SK-MEL-5 (cell line): Measurements from ENCODE around the gene RAB43. TPM values are rescaled to one million over a fixed set of nuclear protein-coding genes. Genes with fewer than 3 reads are reported as not detected.
A peak's percentile ranks its signal among the peaks of the same experiment; 100 is the strongest.
"Not testable (repeated sequence)": the region's sequence is repeated elsewhere in the genome, so short reads cannot be mapped to it uniquely, and the experiment has no call there.

Experiments
- DNase-seq: peaks from one replicate; pipeline ENCODE4 v3.0.0-alpha.2; 2016; ENCODE audit warnings: low read depth, low spot score
- in situ Hi-C: cut with HindIII; loops from 2 replicates; pipeline ENCODE4 v1.10.0; 2016; ENCODE audit warnings: low sequenced_read_pairs, high pct_unique_total_duplicates, low pct_unique_long_range_greater_than_20kb
- total RNA-seq: library from RNA; depleted of rRNA; stranded (reverse); fragments of >200 nt; shearing (Covaris generic); gene quantifications from 2 replicates; pipeline ENCODE4 v1.2.3, GENCODE V29; 2014

RAB43 gene
- total RNA-seq, 1 experiment from 2014 or later: 12.7 TPM

GRCh38 chr3:129106320-129106719, 15.3 kb downstream of the RAB43 start:
- no peak for DNase-seq
- in situ Hi-C loops: no loop called here

GRCh38 chr3:129105862-129106261, 15.7 kb downstream of the RAB43 start:
- no peak for DNase-seq
- in situ Hi-C loops: no loop called here

- DNase-seq: no peak
- in situ Hi-C loops: no loop called here
Measured at GRCh38 chr3:129104498-129105079, 17.0 kb downstream of the RAB43 start.

- no peak for DNase-seq
- in situ Hi-C loops: no loop called here
Measured at GRCh38 chr3:129104051-129104450, 17.6 kb downstream of the RAB43 start.

- in situ Hi-C loops: no loop called here
- no peak for DNase-seq
Measured at GRCh38 chr3:129103296-129103695, 18.3 kb downstream of the RAB43 start.

- in situ Hi-C loops: no loop called here
- DNase-seq: no peak
Measured at GRCh38 chr3:129101370-129102138, 20.1 kb downstream of the RAB43 start.

- no peak for DNase-seq
- in situ Hi-C loops: no loop called here
Measured at GRCh38 chr3:129100274-129100673, 21.3 kb downstream of the RAB43 start.

GRCh38 chr3:129095285-129095684, 26.3 kb downstream of the RAB43 start:
- no peak for DNase-seq
- in situ Hi-C loops: no loop called here

- in situ Hi-C loops, DNase-seq: not testable (repeated sequence)
Measured at GRCh38 chr3:129088312-129088711, 33.3 kb downstream of the RAB43 start.

GRCh38 chr3:129087904-129088303, 33.7 kb downstream of the RAB43 start:
- in situ Hi-C loops: not testable (repeated sequence)
- DNase-seq: peak; percentile 66

- in situ Hi-C loops: no loop called here
- DNase-seq: no peak
Measured at GRCh38 chr3:129087138-129087702, 34.4 kb downstream of the RAB43 start.

GRCh38 chr3:129085818-129086217, 35.8 kb downstream of the RAB43 start:
- no peak for DNase-seq
- in situ Hi-C loops: no loop called here

GRCh38 chr3:129085165-129085715, 36.4 kb downstream of the RAB43 start:
- in situ Hi-C loops: no loop called here

GRCh38 chr3:129084501-129084900, 37.1 kb downstream of the RAB43 start:
- DNase-seq: no peak
- in situ Hi-C loops: no loop called here

More at GRCh38 chr3:129085165-129085715, 36.4 kb downstream of the RAB43 start:
- DNase-seq: no peak

- DNase-seq: no peak
- in situ Hi-C loops: no loop called here
Measured at GRCh38 chr3:129082026-129082425, 39.6 kb downstream of the RAB43 start.

GRCh38 chr3:129081503-129081902, 40.1 kb downstream of the RAB43 start:
- no peak for DNase-seq
- in situ Hi-C loops: no loop called here

- in situ Hi-C loops: no loop called here
Measured at GRCh38 chr3:129078510-129078909, 43.1 kb downstream of the RAB43 start.

GRCh38 chr3:129077222-129077621, 44.4 kb downstream of the RAB43 start:
- DNase-seq: peak; percentile 20
- in situ Hi-C loops: no loop called here

More at GRCh38 chr3:129078510-129078909, 43.1 kb downstream of the RAB43 start:
- DNase-seq: no peak
